GM21825 (cell line): ENCODE measurements around the gene DNAH5.

Source experiments
- ATAC-seq: cut with Tn5 transposase; IDR thresholded peaks from one replicate; pipeline ENCODE4 v1.9.1; 2021; ENCODE audit warnings: mild to moderate bottlenecking, moderate library complexity; ENCODE audit not compliant: unreplicated experiment

Gene DNAH5

GRCh38 chr5:13945271-13945670 lies 783 bp upstream of the DNAH5 start:
- ATAC-seq: no peak

DNA sequence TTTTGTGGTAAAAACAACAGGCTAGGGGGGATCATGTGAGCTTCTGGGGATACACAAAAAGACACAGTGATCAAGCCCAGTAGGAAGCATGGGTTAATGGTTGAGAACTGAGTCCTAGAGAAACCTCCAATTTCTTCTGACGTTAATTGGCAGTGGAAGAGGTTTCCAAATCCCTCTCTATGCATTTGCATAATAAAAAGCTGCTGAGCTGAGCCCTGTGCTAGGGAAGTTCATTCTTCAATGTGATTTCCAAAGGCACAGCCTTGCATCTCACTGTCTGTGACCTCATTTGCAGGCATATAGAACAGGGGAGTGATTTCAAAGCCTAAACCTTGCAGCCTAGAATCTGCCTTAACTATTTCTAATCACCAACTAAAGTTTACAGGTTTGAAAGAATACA lies 812 bp downstream of the DNAH5 start:
- ATAC-seq: no peak

GRCh38 chr5:13941468-13941867 lies 3.0 kb downstream of the DNAH5 start:
- no peak for ATAC-seq

- ATAC-seq: no peak
Measured at GRCh38 chr5:13939638-13940037, 4.8 kb downstream of the DNAH5 start.

GRCh38 chr5:13934921-13935320 lies 9.6 kb downstream of the DNAH5 start:
- ATAC-seq: no peak

GRCh38 chr5:13934125-13934524 lies 10.4 kb downstream of the DNAH5 start:
- no peak for ATAC-seq

DNA sequence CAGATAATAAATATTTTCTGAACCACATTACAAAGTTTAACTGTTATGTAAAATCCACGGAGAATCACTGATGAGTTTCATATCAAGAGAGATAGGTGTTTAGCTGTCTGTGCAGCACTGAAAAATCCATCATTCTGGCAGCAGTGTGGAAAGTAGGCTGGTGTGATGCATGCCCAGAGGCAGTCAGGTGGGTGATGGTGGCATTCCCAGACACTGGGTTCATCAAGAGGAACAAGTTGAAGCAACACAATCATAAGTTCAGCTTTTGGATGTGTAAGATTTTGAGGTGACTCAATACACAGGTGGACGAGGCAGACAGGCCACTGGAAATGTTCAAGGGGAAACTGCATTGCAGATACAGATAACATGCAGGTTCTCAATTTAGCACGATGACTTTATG lies 11.9 kb downstream of the DNAH5 start:
- ATAC-seq: no peak

- ATAC-seq: no peak
Measured at GRCh38 chr5:13932011-13932410, 12.5 kb downstream of the DNAH5 start.

DNA sequence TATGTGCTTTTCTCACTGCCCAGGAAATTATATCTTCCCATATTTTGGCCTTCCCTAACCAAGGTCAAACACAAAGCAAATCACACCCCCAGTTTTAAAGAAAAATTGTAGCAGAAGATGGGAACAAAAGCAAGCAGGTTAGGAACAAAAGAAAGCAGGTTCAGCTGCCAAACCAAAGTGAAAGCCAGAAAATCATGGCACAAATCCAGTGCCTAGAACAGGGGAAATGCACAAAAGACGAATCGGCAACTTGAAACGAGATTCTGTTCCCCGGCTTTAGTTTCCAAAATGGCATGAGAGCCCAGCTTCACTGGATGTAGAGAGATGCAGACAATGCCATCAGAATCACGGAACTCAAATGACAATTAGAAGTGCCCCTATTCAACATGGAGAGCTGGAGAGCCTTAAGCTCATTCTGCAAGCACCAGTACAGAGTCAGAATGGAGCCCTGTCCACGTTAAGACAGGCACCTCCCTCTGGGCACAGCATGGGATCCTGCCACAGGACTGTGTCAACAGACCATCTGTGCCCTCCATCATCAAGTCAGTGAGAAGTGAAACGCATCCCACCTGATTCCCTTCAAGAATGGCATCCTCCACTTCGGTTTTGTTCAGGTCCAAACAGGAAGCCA lies 13.8 kb downstream of the DNAH5 start:
- no peak for ATAC-seq

DNA sequence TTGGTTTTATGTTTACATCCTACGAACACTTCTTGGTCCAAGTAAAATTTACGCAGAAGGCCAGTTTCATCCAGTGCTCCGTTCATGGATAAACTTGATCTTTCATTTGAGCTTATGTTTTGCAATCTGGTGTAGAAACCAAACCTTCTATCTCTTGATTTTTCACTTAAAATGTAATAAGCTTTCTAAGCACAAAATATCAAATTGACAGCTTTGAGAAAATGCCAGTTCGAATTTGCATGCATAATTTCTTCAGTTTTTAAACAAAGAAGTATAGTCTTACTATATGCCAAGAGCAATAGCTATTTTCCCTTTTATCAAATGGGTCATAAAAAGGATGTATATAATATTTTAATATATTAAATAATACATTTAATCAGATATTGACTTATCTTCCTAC lies 17.8 kb downstream of the DNAH5 start:
- ATAC-seq: no peak

DNA sequence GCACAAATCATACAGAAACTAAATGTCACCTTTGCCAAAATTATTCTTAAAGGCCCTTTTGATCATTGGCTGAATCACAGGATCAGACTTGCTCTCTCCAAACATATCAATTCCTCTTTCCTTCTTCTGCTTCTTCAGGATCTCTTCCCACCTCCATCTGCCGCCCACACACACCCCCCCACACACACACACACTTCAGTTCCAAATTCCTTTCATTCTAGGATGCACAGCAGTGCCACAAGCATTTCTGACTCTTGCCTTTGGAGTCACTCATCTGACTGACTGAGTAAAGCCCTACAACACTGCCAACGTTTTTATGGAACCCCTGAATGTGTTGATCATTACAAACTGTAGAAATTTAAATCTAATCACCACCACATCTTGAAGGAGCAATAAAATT lies 22.9 kb downstream of the DNAH5 start:
- no peak for ATAC-seq

- ATAC-seq: no peak
Measured at GRCh38 chr5:13919786-13920185, 24.7 kb downstream of the DNAH5 start.

GRCh38 chr5:13919087-13919486 lies 25.4 kb downstream of the DNAH5 start:
- no peak for ATAC-seq

DNA sequence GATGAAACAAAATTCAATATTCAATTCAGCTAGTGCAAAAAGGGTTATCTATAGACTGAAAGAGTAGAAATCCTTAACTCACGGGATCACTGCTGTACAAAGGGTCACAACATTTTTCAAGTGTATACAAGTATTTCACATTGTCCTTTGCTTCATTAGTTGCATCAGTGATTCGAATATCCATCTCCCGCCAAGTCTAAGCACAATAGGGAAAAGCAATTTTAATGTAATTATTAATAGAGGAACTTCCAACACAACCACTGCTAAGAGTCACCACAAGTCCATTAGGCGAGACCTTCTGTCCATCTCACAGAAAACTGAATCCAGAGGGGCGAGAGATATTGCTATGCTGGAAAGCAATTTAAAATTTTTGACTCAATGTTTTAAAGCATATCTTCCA lies 27.4 kb downstream of the DNAH5 start:
- no peak for ATAC-seq

GRCh38 chr5:13913962-13914361 lies 30.5 kb downstream of the DNAH5 start:
- no peak for ATAC-seq

DNA sequence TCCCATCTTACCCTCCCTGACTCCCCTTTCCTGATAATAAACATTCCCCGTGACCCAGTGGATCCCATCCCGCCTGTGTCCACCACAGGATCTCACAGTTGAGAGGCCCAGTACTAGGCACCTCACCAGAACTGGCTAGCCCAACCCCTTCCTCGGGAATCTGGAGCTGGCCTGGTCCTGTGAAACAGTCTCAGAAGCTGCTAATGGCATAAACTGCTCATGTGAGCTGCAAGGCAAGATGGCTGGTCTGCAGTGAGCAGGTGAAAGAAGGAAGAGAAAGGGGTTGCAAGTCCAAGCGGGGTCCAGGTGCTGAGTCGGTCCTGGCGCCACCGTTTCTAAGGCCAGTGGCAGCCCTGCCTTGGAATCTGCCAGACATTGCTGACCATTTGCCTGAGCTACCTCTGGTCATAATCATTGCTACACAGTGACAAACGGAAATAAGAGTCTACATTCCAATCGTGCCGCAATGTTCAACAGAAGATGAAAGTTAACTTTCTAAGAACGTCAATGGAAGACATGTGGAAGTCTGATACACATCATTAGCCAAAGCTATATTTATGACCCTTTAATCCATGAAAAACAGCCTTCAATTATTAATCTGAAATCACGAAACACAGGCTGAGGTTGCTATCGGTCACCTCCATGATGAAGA lies 33.7 kb downstream of the DNAH5 start:
- ATAC-seq: no peak

GRCh38 chr5:13910201-13910600 lies 34.3 kb downstream of the DNAH5 start:
- no peak for ATAC-seq

DNA sequence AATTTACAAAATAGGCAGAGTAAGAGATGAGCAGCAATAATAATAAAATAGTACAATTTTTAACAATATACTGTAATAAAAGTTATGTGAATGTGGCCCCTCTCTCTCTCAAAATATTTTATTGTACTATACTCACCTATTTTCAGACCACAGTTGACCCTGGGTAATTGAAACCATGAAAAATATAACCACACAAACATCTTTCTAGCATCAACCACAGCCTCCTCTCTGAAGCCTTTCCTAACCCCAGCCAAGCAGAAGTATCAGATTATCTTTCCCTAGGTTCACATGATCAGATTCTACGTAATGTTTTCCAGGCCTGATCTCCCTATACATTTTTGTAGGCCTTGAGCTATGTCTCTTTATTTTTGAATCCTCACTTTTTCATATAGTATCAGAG lies 35.2 kb downstream of the DNAH5 start:
- no peak for ATAC-seq

DNA sequence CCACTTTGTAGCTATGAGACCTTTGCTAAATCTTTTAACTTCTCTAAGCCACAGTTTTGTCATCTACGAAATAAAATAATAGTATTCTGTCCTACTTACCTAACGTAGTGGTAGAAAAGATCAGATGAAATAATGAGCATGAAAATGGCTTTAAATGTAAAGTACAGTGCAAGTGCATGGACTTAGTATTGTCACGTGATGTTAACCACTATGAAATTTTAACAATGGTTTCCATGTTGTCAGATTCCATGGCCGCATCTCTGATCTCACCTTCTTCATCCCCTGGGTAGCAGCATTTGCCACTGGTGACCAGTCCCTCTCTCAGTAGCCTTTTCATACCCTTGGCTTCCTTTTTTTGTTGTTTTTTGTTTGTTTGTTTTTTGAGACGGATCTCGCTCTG lies 45.9 kb downstream of the DNAH5 start:
- ATAC-seq: no peak

DNA sequence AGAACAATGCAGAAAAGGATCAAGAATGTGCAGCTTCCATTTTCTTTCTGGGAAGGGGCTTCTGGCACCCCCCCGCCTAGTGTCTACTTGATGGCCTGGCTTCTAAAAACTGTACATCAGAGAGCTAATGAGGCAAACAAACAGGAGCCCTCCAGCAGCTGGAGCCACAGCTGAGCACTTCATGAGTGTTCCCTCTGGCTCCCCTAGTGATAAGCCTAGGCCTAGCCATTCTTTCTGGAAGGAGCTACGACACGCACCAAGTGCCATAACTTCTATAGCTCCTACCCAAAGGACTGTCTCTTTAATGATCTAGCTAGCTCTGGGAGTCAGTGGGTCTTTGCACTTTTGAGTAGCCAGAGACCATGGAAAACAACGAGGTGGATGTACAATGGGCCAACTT lies 66.1 kb downstream of the DNAH5 start:
- ATAC-seq: no peak

GRCh38 chr5:13866792-13867191 lies 77.7 kb downstream of the DNAH5 start:
- no peak for ATAC-seq

GRCh38 chr5:13865312-13865711 lies 79.2 kb downstream of the DNAH5 start:
- no peak for ATAC-seq

DNA sequence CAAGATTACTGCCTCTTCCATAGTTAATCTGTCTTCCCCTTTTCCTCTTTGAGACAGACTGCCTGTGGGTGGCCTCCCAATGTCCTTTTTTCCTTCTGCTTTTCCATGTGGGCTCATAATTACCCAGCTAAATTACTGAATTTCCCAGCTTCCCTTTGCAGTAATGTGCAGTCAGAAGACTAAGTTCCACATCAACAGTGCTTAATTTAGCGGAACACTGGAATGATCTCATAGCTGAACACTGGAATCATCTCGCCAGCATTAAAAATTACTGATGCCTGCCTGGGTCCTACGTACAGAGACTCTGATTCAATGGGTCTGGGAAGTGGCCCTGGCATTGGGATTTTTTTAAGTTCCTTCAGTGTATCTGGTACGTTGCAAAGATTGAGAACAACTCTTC lies 84.3 kb downstream of the DNAH5 start:
- ATAC-seq: no peak
